SH-SY5Y (cell line): ENCODE results near the gene GIT1.

Source experiments
- GATA2 ChIP-seq: IDR thresholded peaks from 2 replicates; pipeline ENCODE4 v1.6.1; 2011; ENCODE audit warnings: mild to moderate bottlenecking, low read depth, low read length
- GATA3 ChIP-seq: IDR thresholded peaks from 2 replicates; pipeline ENCODE4 v1.6.1; 2011; ENCODE audit warnings: low read depth, mild to moderate bottlenecking, low read length, moderate library complexity

Gene GIT1

GRCh38 chr17:29572691-29573557 lies 16.5 kb downstream of the GIT1 start:
- TF ChIP-seq GATA2 (no peak), GATA3 (no peak)

GRCh38 chr17:29571883-29572681 lies 17.4 kb downstream of the GIT1 start:
- TF ChIP-seq GATA2: no peak
- TF ChIP-seq GATA3: no peak

- TF ChIP-seq GATA3: no peak
Measured at GRCh38 chr17:29571486-29571882, 18.0 kb downstream of the GIT1 start.

- TF ChIP-seq GATA2 (no peak), GATA3 (no peak)
Measured at GRCh38 chr17:29570521-29570920, 18.9 kb downstream of the GIT1 start.

GRCh38 chr17:29569245-29569950 lies 20.1 kb downstream of the GIT1 start:
- no peak for TF ChIP-seq GATA3
- no peak for TF ChIP-seq GATA2

GRCh38 chr17:29568331-29569244 lies 20.9 kb downstream of the GIT1 start, which contains the start of gene TP53I13:
TSS of gene TP53I13 (plus strand) at chr17:29568701. CDS start at chr17:29568759, 58 bp downstream.
- no peak for TF ChIP-seq GATA3
- no peak for TF ChIP-seq GATA2

- no peak for TF ChIP-seq GATA2
- TF ChIP-seq GATA3: no peak
Measured at GRCh38 chr17:29567554-29568330, 21.7 kb downstream of the GIT1 start.

- TF ChIP-seq GATA3: no peak
- TF ChIP-seq GATA2: no peak
Measured at GRCh38 chr17:29567304-29567553, 22.2 kb downstream of the GIT1 start.

GRCh38 chr17:29566473-29567303 lies 22.8 kb downstream of the GIT1 start, which contains the start of gene ABHD15:
TSS of gene ABHD15 (minus strand) at chr17:29567037. CDS start at chr17:29566966, 71 bp downstream.
- no peak for TF ChIP-seq GATA2
- TF ChIP-seq GATA3: no peak

GRCh38 chr17:29565643-29566472 lies 23.6 kb downstream of the GIT1 start:
- TF ChIP-seq GATA3: no peak
- no peak for TF ChIP-seq GATA2

GRCh38 chr17:29563816-29564215 lies 25.6 kb downstream of the GIT1 start:
- TF ChIP-seq GATA2: no peak
- TF ChIP-seq GATA3: no peak

- TF ChIP-seq GATA3 (no peak), GATA2 (no peak)
Measured at GRCh38 chr17:29562615-29563014, 26.8 kb downstream of the GIT1 start.
